CD4-positive, CD25-positive, alpha-beta regulatory T cell (primary cell): ENCODE results near the gene ZNF468. TPM values are rescaled to one million over a fixed set of nuclear protein-coding genes. Genes with fewer than 3 reads are reported as not detected.
"Not testable (repeated sequence)": the region's sequence is repeated elsewhere in the genome, so short reads cannot be mapped to it uniquely, and the experiment has no call there.

Experiments used
- ATAC-seq, 2 donors: fragments of 150-1000 bp; cut with Tn5 transposase; one replicate each; pipeline ENCODE4 v1.10.0; 2021; ENCODE audit warnings: low read depth in 2 of 2, moderate number of reproducible peaks in 2 of 2, moderate library complexity in 1 of 2
- DNase-seq, 3 donors: peaks; one replicate each; pipeline versions ENCODE4 v3.0.0 to v3.0.0-alpha.2; 2012 to 2022; ENCODE audit warnings: mixed read lengths in 1 of 3
- H3K27ac ChIP-seq: one replicate; pipeline ENCODE4 v1.7.0; 2013; ENCODE audit warnings: mild to moderate bottlenecking, low read length; ENCODE audit not compliant: insufficient read depth, poor library complexity, severe bottlenecking
- H3K27me3 ChIP-seq: one replicate; pipeline ENCODE4 v1.7.0; 2013; ENCODE audit warnings: low read length; ENCODE audit not compliant: control insufficient read depth, insufficient read depth
- H3K36me3 ChIP-seq: one replicate; pipeline ENCODE4 v1.7.0; 2013; ENCODE audit warnings: mild to moderate bottlenecking, low read length, moderate library complexity; ENCODE audit not compliant: control insufficient read depth, insufficient read depth
- H3K4me1 ChIP-seq: 2 replicates; pipeline ENCODE4 v1.7.0; 2013; ENCODE audit warnings: mild to moderate bottlenecking, low read length; ENCODE audit not compliant: insufficient read depth, control insufficient read depth, poor library complexity, severe bottlenecking
- H3K4me3 ChIP-seq: one replicate; pipeline ENCODE4 v1.7.0; 2013; ENCODE audit warnings: low read depth, mild to moderate bottlenecking, low read length, moderate library complexity
- H3K9me3 ChIP-seq, 2 experiments: 1 replicate in 1 of 2; 2 replicates in 1 of 2; pipeline ENCODE4 v1.7.0; 2013; ENCODE audit warnings: low read length in 2 of 2, mild to moderate bottlenecking in 1 of 2, moderate library complexity in 1 of 2; ENCODE audit not compliant: control insufficient read depth in 2 of 2
- H3K27ac Mint-ChIP-seq, 3 donors: one replicate each; pipeline ENCODE4 v1.8.0; 2020 to 2022; ENCODE audit warnings: mild to moderate bottlenecking in 3 of 3, mixed read lengths in 3 of 3, moderate library complexity in 2 of 3
- H3K27me3 Mint-ChIP-seq: one replicate; pipeline ENCODE4 v1.8.0; 2022; ENCODE audit warnings: mild to moderate bottlenecking, mixed read lengths
- H3K36me3 Mint-ChIP-seq: one replicate; pipeline ENCODE4 v1.8.0; 2020; ENCODE audit warnings: mixed read lengths
- H3K4me1 Mint-ChIP-seq, 4 donors: one replicate each; pipeline ENCODE4 v1.8.0; 2020 to 2022; ENCODE audit warnings: mixed read lengths in 4 of 4, mild to moderate bottlenecking in 1 of 4
- H3K4me3 Mint-ChIP-seq, 4 donors: one replicate each; pipeline ENCODE4 v1.8.0; 2020 to 2022; ENCODE audit warnings: mild to moderate bottlenecking in 4 of 4, mixed read lengths in 4 of 4, moderate library complexity in 3 of 4
- H3K9me3 Mint-ChIP-seq, 7 donors: one replicate each; pipeline ENCODE4 v1.8.0; 2020 to 2022; ENCODE audit warnings: mixed read lengths in 7 of 7, mild to moderate bottlenecking in 3 of 7, moderate library complexity in 2 of 7
- polyA plus RNA-seq, 4 donors: library from polyadenylated mRNA; unstranded; fragments of 300-500 nt; fragmentation: Illumina TruSeq; gene quantifications; one replicate each; pipeline ENCODE4 v1.2.3, GENCODE V29; 2021
- total RNA-seq: library from RNA; stranded (reverse); gene quantifications from one replicate; pipeline ENCODE4 v1.2.3, GENCODE V29; 2022

ZNF468 gene
- total and polyA plus RNA-seq, 5 donors from 2014 or later = 14.9 to 26.5 (median 18.0) TPM

- DNase-seq (no peak), ATAC-seq (no peak)
- Mint-ChIP-seq H3K4me3 (no peak overlapping the region), H3K9me3 (peaks cover 0 to 18% (median 10%) of the 10 kb centered on the region in 7 donors), H3K27ac (no peak overlapping the region), H3K36me3 (peaks cover 11% of the 10 kb centered on the region), H3K27me3 (peaks cover 6% of the 10 kb centered on the region), H3K4me1 (peaks cover 14 to 27% (median 17%) of the 10 kb centered on the region in 4 donors)
- Histone ChIP-seq H3K27ac (no peak overlapping the region), H3K9me3 (peaks cover 0 to 8% of the 10 kb centered on the region in 2 experiments), H3K36me3 (no peaks in the 10 kb centered on the region), H3K4me1 (peaks cover 7% of the 10 kb centered on the region), H3K27me3 (no peaks in the 10 kb centered on the region), H3K4me3 (no peak overlapping the region)
Observed at GRCh38 chr19:52823676-52824075, 33.7 kb downstream of the ZNF468 start.

- H3K27me3 Mint-ChIP-seq, H3K9me3 ChIP-seq, H3K27me3 ChIP-seq, H3K4me1 ChIP-seq: not testable (repeated sequence)
- peak within 1 kb of the TSS; percentile 91 to 96 (median 96) for H3K4me3 Mint-ChIP-seq
- Histone ChIP-seq H3K27ac (peak within 1 kb of the TSS; percentile 33), H3K36me3 (peaks cover 16% of the 10 kb centered on the region), H3K4me3 (peak within 1 kb of the TSS; percentile 83)
- DNase-seq (peak; percentile 42 to 60 (median 55)), ATAC-seq (peak; percentile 98 to 99)
- H3K36me3 Mint-ChIP-seq = peaks cover 25% of the 10 kb centered on the region
- peaks cover 14 to 30% (median 20%) of the 10 kb centered on the region in 4 donors for H3K4me1 Mint-ChIP-seq
- peak within 1 kb of the TSS; percentile 90 to 96 (median 92) for H3K27ac Mint-ChIP-seq
- peaks cover 0 to 27% (median 11%) of the 10 kb centered on the region in 7 donors for H3K9me3 Mint-ChIP-seq
Observed at GRCh38 chr19:52821204-52821960, 36.0 kb downstream of the ZNF468 start, which contains the start of gene ZNF28. TSS of gene ZNF28 (minus strand) at chr19:52821633. CDS start at chr19:52817958, 3,675 bp downstream.

- H3K27me3 ChIP-seq, H3K9me3 ChIP-seq, ATAC-seq, H3K4me1 ChIP-seq, H3K27me3 Mint-ChIP-seq: not testable (repeated sequence)
- Mint-ChIP-seq H3K36me3 (peaks cover 30% of the 10 kb centered on the region), H3K9me3 (peaks cover 0 to 27% (median 11%) of the 10 kb centered on the region in 7 donors), H3K4me1 (peaks cover 14 to 30% (median 20%) of the 10 kb centered on the region in 4 donors), H3K27ac (peak overlapping the region; percentile 90 to 96 (median 92)), H3K4me3 (peak overlapping the region; percentile 91 to 96 (median 96))
- Histone ChIP-seq H3K4me3 (peak overlapping the region; percentile 83), H3K27ac (peak overlapping the region; percentile 33), H3K36me3 (peaks cover 22% of the 10 kb centered on the region)
- peak in 1 of 3 donors; percentile 33 for DNase-seq
Observed at GRCh38 chr19:52820472-52821203, 36.8 kb downstream of the ZNF468 start.

- H3K27me3 Mint-ChIP-seq = no peaks in the 10 kb centered on the region
- H3K36me3 ChIP-seq = peaks cover 47% of the 10 kb centered on the region
- H3K4me3 ChIP-seq = no peak overlapping the region
- H3K9me3 Mint-ChIP-seq = peaks cover 0 to 48% (median 6%) of the 10 kb centered on the region in 7 donors
- H3K27ac Mint-ChIP-seq = no peak overlapping the region
- DNase-seq (no peak), ATAC-seq (no peak)
- no peak overlapping the region for H3K4me3 Mint-ChIP-seq
- H3K4me1 ChIP-seq = no peaks in the 10 kb centered on the region
- H3K9me3 ChIP-seq = peaks cover 24 to 66% of the 10 kb centered on the region in 2 experiments
- H3K4me1 Mint-ChIP-seq = no peaks in the 10 kb centered on the region
- H3K36me3 Mint-ChIP-seq = peaks cover 43% of the 10 kb centered on the region
- no peaks in the 10 kb centered on the region for H3K27me3 ChIP-seq
- H3K27ac ChIP-seq = no peak overlapping the region
Observed at GRCh38 chr19:52809801-52810200, 47.6 kb downstream of the ZNF468 start.

GRCh38 chr19:52799950-52800640 is 57.3 kb downstream of the ZNF468 start:
- DNase-seq, H3K4me1 Mint-ChIP-seq, H3K4me3 ChIP-seq, ATAC-seq, H3K4me1 ChIP-seq, H3K27ac Mint-ChIP-seq, H3K27me3 Mint-ChIP-seq, H3K27me3 ChIP-seq, H3K27ac ChIP-seq, H3K4me3 Mint-ChIP-seq: not testable (repeated sequence)
- H3K9me3 Mint-ChIP-seq = peaks cover 0 to 88% (median 45%) of the 10 kb centered on the region in 7 donors
- Histone ChIP-seq H3K36me3 (peaks cover 41% of the 10 kb centered on the region), H3K9me3 (peaks cover 89 to 99% of the 10 kb centered on the region in 2 experiments)
- peaks cover 48% of the 10 kb centered on the region for H3K36me3 Mint-ChIP-seq

GRCh38 chr19:52789440-52789839 is 68.0 kb downstream of the ZNF468 start:
- H3K4me3 Mint-ChIP-seq = peak overlapping the region in 3 of 4 donors; percentile 5 to 68 (median 50)
- no peak for ATAC-seq
- no peak overlapping the region for H3K27ac Mint-ChIP-seq
- peaks cover 0 to 36% (median 15%) of the 10 kb centered on the region in 7 donors for H3K9me3 Mint-ChIP-seq
- peaks cover 8% of the 10 kb centered on the region for H3K4me1 ChIP-seq
- H3K36me3 ChIP-seq = no peaks in the 10 kb centered on the region
- no peak overlapping the region for H3K4me3 ChIP-seq
- H3K9me3 ChIP-seq = peaks cover 11 to 28% of the 10 kb centered on the region in 2 experiments
- H3K4me1 Mint-ChIP-seq = peaks cover 9 to 28% (median 20%) of the 10 kb centered on the region in 4 donors
- no peak overlapping the region for H3K27ac ChIP-seq
- H3K36me3 Mint-ChIP-seq = peaks cover 9% of the 10 kb centered on the region
- H3K27me3 Mint-ChIP-seq = no peaks in the 10 kb centered on the region
- H3K27me3 ChIP-seq = no peaks in the 10 kb centered on the region
- DNase-seq = no peak
